Astrocyte (in vitro differentiated cells and primary cell): ENCODE results near the gene HSPA14.

Experiments used
- EZH2 ChIP-seq: IDR thresholded peaks from 2 replicates; pipeline ENCODE4 v1.6.1; 2012; ENCODE audit warnings: mild to moderate bottlenecking, low read length, inconsistent platforms; ENCODE audit not compliant: insufficient read depth
- TF ChIP-seq, protein P1 (sequence below): IDR thresholded peaks from 2 replicates; pipeline ENCODE4 v1.5.1; 2011; ENCODE audit warnings: low read depth, mild to moderate bottlenecking, inconsistent platforms, low read length, moderate library complexity; ENCODE audit not compliant: insufficient read depth

DNA sequence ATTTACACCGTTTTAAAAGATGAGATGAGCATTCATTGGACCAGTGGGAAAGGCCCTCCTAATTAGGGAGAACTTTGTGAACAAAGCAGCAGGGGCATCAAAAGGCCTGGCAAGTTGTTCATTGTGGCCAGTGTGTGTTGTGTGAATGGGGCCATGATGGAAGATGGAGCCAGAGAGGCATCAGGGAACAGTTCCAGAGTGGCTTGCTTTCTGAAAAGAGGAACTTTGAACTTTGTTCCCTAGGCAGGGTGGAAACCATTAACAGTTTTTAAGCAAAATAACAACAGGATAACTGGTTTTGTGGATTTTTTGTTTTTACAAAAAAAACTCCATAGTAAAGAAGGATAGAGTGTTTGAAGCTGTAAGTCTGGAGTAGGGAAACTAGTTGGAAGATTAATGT, 53.0 kb downstream of the HSPA14 start:
- TF ChIP-seq EZH2, result no peak
- TF ChIP-seq, protein P1, sequence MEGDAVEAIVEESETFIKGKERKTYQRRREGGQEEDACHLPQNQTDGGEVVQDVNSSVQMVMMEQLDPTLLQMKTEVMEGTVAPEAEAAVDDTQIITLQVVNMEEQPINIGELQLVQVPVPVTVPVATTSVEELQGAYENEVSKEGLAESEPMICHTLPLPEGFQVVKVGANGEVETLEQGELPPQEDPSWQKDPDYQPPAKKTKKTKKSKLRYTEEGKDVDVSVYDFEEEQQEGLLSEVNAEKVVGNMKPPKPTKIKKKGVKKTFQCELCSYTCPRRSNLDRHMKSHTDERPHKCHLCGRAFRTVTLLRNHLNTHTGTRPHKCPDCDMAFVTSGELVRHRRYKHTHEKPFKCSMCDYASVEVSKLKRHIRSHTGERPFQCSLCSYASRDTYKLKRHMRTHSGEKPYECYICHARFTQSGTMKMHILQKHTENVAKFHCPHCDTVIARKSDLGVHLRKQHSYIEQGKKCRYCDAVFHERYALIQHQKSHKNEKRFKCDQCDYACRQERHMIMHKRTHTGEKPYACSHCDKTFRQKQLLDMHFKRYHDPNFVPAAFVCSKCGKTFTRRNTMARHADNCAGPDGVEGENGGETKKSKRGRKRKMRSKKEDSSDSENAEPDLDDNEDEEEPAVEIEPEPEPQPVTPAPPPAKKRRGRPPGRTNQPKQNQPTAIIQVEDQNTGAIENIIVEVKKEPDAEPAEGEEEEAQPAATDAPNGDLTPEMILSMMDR, result no peak
